A673 (cell line): Measurements from ENCODE around the gene EXT2. TPM values are rescaled to one million over a fixed set of nuclear protein-coding genes. Genes with fewer than 3 reads are reported as not detected.

Source experiments
- BruUV-seq: library from RNA; stranded (reverse); fragments of 400-500 nt; replicated peaks from 2 replicates; lab custom pipeline; 2021; lab: Mats Ljungman, UMichigan
- CTCF ChIA-PET: fragments of 300-600 bp; sonication (Branson Sonifier 250); formaldehyde crosslinking; loops from one replicate; lab custom pipeline; 2022; ENCODE audit warnings: antibody characterized with exemption; lab: Charles Lee
- POLR2A ChIA-PET: fragments of 300-600 bp; sonication (Branson Sonifier 250); formaldehyde crosslinking; loops from one replicate; lab custom pipeline; 2022; ENCODE audit warnings: antibody characterized with exemption; ENCODE audit not compliant: low non-redundant PET; lab: Charles Lee
- DNase-seq: peaks from one replicate; pipeline ENCODE4 v3.0.0-alpha.2; 2015; ENCODE audit warnings: low spot score
- H3K27ac ChIP-seq: fragments of 200-600 bp; sonication (generic); 2 replicates; pipeline ENCODE4 v1.5.1; 2016; ENCODE audit warnings: mixed run types, low read depth, mild to moderate bottlenecking, mixed read lengths, antibody characterized with exemption, low read length; ENCODE audit not compliant: poor library complexity, severe bottlenecking
- H3K27me3 ChIP-seq: fragments of 200-600 bp; sonication (generic); replicated peaks from 2 replicates; pipeline ENCODE4 v1.6.1; 2017; ENCODE audit warnings: mixed run types, low read depth, mild to moderate bottlenecking, mixed read lengths, antibody characterized with exemption, low read length; ENCODE audit not compliant: insufficient read depth, poor library complexity
- H3K36me3 ChIP-seq: fragments of 200-600 bp; sonication (generic); 2 replicates; pipeline ENCODE4 v1.6.1; 2016; ENCODE audit warnings: mixed run types, mild to moderate bottlenecking, mixed read lengths, antibody characterized with exemption, low read length; ENCODE audit not compliant: insufficient read depth, poor library complexity, severe bottlenecking
- H3K4me1 ChIP-seq: fragments of 200-600 bp; sonication (generic); 2 replicates; pipeline ENCODE4 v1.6.1; 2017; ENCODE audit warnings: mixed run types, mild to moderate bottlenecking, mixed read lengths, antibody characterized with exemption, low read length; ENCODE audit not compliant: insufficient read depth, poor library complexity, severe bottlenecking
- H3K4me3 ChIP-seq: fragments of 200-600 bp; sonication (generic); 2 replicates; pipeline ENCODE4 v1.5.1; 2016; ENCODE audit warnings: low read depth, mixed run types, mild to moderate bottlenecking, mixed read lengths, low read length; ENCODE audit not compliant: poor library complexity, severe bottlenecking
- H3K9me3 ChIP-seq: fragments of 200-600 bp; sonication (generic); 2 replicates; pipeline ENCODE4 v1.6.1; 2016; ENCODE audit warnings: mixed run types, low read depth, mild to moderate bottlenecking, mixed read lengths, antibody characterized with exemption, low read length; ENCODE audit not compliant: poor library complexity, severe bottlenecking
- EZH2 ChIP-seq: fragments of 200-600 bp; sonication (generic); IDR thresholded peaks from 2 replicates; pipeline ENCODE4 v1.6.1; 2017; ENCODE audit warnings: borderline replicate concordance, low read depth, mild to moderate bottlenecking, mixed read lengths, antibody characterized with exemption, low read length; ENCODE audit not compliant: poor library complexity, severe bottlenecking
- intact Hi-C: fragments of 100-400 bp; cut with micrococcal nuclease; formaldehyde crosslinking; loops from one replicate; pipeline ENCODE4 v1.10.0; 2022; ENCODE audit not compliant: unreplicated experiment
- total RNA-seq: library from RNA; stranded (reverse); gene quantifications from 2 replicates; pipeline ENCODE4 v1.2.3, GENCODE V29; 2021
- TF ChIP-seq, protein P1 (sequence below): fragments of 300-800, 200-600 bp; sonication (generic); conservative IDR thresholded peaks from 2 replicates; pipeline ENCODE4 v1.5.1; 2017; ENCODE audit warnings: low read depth, mild to moderate bottlenecking, antibody characterized with exemption, low read length, moderate library complexity, mixed read lengths

Gene EXT2
- total RNA-seq, 1 experiment from 2014 or later = 123 TPM

DNA sequence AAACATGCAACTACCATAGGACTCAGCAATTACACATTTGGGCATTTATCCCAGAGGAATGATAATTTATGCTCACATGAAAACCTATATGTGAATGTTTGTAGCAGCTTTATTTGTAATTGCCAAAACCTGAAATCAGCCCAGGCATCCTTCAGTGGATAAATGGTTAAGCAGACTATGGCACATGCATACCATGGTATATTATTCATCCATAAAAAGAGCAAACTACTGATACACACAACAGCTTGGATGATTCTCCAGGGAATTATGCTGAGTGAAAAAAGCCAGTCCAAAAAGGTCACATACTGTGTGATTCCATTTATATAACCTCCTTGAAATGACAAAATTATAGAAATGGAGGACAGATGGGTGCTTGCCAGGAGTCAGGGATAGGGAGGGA lies 127.8 kb downstream of the EXT2 start:
- H3K4me3 ChIP-seq = no peak overlapping the region
- no peaks in the 10 kb centered on the region for H3K9me3 ChIP-seq
- H3K27ac ChIP-seq = no peak overlapping the region
- TF ChIP-seq, protein P1, sequence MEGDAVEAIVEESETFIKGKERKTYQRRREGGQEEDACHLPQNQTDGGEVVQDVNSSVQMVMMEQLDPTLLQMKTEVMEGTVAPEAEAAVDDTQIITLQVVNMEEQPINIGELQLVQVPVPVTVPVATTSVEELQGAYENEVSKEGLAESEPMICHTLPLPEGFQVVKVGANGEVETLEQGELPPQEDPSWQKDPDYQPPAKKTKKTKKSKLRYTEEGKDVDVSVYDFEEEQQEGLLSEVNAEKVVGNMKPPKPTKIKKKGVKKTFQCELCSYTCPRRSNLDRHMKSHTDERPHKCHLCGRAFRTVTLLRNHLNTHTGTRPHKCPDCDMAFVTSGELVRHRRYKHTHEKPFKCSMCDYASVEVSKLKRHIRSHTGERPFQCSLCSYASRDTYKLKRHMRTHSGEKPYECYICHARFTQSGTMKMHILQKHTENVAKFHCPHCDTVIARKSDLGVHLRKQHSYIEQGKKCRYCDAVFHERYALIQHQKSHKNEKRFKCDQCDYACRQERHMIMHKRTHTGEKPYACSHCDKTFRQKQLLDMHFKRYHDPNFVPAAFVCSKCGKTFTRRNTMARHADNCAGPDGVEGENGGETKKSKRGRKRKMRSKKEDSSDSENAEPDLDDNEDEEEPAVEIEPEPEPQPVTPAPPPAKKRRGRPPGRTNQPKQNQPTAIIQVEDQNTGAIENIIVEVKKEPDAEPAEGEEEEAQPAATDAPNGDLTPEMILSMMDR = no peak
- TF ChIP-seq EZH2 = no peak
- H3K36me3 ChIP-seq = no peaks in the 10 kb centered on the region
- no TSS peak for BruUV-seq
- intact Hi-C loops = no loop called here
- peaks cover 7% of the 10 kb centered on the region for H3K4me1 ChIP-seq
- no peaks in the 10 kb centered on the region for H3K27me3 ChIP-seq
- POLR2A ChIA-PET = interaction anchor here (0.6 kb wide), 1 partner anchor 12 kb away, joined by 3 read pairs; no protein-coding TSS in a partner anchor
- CTCF ChIA-PET = interaction anchor here (0.7 kb wide), 1 partner anchor 90 kb away, joined by 6 read pairs; no protein-coding TSS in a partner anchor
- peak; percentile 38 for DNase-seq

DNA sequence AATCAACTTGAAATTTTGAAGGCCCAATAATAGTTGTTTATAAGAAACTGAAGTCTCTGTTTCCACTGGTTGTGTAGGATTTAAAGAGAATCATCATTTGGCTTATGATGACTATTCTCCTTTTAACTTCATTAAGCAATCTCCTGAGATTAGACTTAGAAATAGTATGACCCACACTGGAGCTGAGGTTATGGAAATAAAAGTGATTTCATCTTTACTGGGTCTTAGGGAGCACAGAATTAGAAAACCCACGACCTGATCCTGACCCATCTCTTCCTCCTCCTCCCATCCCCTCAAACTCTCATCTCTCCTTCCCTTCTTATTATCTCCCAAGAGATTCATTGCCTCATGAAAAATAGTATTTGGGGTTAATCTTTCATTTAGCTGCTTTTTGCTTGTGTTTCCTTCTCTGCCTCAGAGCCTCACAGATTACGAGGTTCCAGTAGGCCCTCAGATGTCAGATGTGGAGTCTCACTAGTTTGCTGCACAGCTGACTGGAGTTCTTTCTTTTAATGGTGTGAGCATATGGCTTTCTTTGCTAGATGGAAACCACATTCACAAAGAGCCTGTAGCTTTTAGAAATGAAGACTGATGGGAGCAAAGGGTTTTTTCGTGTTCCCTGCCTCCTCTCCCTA lies 129.5 kb downstream of the EXT2 start:
- H3K4me1 ChIP-seq = peaks cover 7% of the 10 kb centered on the region
- H3K36me3 ChIP-seq = no peaks in the 10 kb centered on the region
- H3K9me3 ChIP-seq = no peaks in the 10 kb centered on the region
- H3K4me3 ChIP-seq = no peak overlapping the region
- H3K27me3 ChIP-seq = no peaks in the 10 kb centered on the region
- CTCF ChIA-PET = no interaction called here
- DNase-seq = no peak
- intact Hi-C loops = no loop called here
- no peak overlapping the region for H3K27ac ChIP-seq
- BruUV-seq = no TSS peak
- POLR2A ChIA-PET = interaction anchor here (0.6 kb wide), 1 partner anchor 60 kb away, joined by 7 read pairs; no protein-coding TSS in a partner anchor
- TF ChIP-seq EZH2 = no peak
- TF ChIP-seq, protein P1 = no peak

DNA sequence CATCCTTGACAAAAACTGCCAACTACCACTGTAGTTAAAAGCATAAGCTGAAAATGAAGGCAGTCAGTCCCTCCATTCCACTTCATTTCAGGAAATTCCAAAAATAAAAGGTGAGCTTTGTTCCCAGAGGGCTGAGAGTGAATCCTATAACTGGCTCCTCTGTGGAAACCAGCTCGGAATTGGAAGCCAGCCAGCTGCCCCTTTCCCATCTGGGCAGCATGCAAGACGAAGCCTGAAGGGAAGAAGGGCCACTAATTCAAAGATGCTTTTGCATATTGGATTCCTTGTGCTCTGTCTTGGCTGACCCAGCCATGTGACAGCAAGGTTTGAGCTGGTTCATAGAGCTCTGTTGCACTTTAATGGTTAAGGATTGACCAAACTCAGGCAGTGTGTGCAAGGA lies 131.0 kb downstream of the EXT2 start:
- CTCF ChIA-PET = no interaction called here
- intact Hi-C loops = no loop called here
- Histone ChIP-seq H3K36me3 (no peaks in the 10 kb centered on the region), H3K9me3 (no peaks in the 10 kb centered on the region), H3K27me3 (no peaks in the 10 kb centered on the region), H3K4me1 (peaks cover 3% of the 10 kb centered on the region), H3K4me3 (no peak overlapping the region), H3K27ac (no peak overlapping the region)
- no TSS peak for BruUV-seq
- DNase-seq = no peak
- POLR2A ChIA-PET = no interaction called here
- TF ChIP-seq, protein P1 = no peak
- TF ChIP-seq EZH2 = no peak
